GM10266 (cell line): ENCODE data around the gene ARHGEF16.

Experiments
- DNase-seq: peaks from one replicate; pipeline ENCODE4 v3.0.0; 2012; ENCODE audit errors: extremely low spot score
- TF ChIP-seq, protein P1 (sequence below): IDR thresholded peaks from 2 replicates; pipeline ENCODE4 v1.5.1; 2012; ENCODE audit warnings: mild to moderate bottlenecking, low read depth; ENCODE audit not compliant: control insufficient read depth, insufficient read depth; ENCODE audit errors: missing control alignments

Gene ARHGEF16

DNA sequence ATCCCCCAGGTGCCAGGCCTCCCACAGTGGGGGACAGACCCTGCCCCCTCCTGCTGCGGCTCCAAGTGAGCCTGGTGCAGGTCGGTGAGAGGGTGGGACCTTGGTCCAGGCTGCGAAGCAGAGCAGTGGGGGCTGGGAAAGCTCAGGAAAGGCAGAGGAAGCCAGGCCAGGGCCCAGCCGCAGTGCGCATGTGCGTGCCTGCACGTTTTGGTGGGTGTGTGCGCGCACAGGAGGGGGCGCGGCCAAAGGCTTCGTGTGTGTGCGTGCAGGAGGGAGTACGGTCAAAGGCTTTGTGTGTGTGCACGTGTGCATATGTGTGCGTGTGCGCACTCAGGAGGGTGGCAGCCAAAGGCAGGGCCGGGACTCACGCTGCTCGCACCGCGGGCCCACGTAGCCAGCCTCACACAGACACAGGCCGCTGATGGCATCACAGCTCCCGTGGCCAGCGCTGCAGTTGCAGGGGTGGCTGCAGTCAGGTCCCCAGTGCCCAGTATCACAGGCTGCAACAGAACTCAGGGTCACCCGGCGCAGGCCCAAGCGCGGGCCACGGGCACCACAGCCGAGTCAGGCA lies 45.9 kb downstream of the ARHGEF16 start:
- TF ChIP-seq, protein P1, sequence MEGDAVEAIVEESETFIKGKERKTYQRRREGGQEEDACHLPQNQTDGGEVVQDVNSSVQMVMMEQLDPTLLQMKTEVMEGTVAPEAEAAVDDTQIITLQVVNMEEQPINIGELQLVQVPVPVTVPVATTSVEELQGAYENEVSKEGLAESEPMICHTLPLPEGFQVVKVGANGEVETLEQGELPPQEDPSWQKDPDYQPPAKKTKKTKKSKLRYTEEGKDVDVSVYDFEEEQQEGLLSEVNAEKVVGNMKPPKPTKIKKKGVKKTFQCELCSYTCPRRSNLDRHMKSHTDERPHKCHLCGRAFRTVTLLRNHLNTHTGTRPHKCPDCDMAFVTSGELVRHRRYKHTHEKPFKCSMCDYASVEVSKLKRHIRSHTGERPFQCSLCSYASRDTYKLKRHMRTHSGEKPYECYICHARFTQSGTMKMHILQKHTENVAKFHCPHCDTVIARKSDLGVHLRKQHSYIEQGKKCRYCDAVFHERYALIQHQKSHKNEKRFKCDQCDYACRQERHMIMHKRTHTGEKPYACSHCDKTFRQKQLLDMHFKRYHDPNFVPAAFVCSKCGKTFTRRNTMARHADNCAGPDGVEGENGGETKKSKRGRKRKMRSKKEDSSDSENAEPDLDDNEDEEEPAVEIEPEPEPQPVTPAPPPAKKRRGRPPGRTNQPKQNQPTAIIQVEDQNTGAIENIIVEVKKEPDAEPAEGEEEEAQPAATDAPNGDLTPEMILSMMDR: no peak
- no peak for DNase-seq

DNA sequence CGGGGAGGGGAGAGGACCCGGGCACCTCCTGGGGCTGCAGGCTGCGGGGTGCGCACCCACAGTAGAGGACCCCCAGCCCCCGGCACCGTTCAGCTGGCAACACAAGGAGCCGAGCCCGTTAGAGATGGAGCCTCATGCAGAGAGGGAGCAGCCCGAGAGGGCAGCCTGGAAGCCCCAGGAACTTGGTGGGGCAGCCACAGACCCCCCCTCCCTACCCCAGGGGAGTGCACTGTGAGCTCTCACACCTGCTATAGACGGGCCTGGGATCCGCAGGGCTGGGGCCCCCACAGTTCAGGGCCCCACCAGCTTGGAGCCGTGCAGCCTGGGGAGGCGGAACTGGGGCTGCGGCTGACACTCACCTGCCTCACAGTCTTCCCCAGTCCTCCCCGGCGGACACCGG lies 47.0 kb downstream of the ARHGEF16 start:
- DNase-seq: no peak
- TF ChIP-seq, protein P1: no peak

DNA sequence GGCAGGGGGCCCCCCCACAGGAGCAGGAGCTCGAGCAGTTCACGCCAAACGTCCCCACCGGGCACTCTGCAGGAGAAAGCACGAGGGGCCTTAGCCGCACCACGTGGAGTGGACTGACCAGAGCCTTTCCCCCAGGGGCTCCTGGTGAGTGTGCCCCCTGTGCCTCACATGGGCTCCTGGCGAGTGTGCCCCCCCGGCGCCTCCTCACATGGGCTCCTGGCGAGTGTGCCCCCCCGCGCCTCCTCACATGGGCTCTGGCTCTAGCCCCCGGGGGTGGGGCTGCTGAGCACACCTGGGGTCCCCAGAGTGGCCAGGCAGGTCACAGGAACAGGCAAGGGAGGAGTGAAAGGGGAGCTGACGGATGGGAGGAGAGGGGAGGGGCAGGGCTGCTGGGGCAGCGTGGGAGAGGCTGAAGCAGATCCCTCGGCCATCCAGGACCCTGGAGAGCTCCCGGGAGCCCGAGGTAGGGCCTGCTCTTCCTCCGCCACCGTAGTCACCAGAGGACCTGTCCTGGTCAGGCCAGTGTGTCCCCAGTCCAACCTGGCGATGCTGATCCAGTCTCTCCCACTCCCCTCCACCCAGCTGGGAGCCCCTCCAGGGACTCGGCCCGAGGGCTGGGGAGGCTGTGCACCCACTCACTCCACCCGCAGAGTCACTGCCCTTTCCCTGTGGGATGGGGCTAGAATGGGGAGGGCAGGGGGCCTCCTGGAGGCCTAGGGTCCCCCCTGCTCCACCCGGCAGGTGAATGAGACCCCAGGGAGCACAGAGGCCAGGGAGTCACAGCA lies 47.6 kb downstream of the ARHGEF16 start:
- DNase-seq: peak; percentile 80
- TF ChIP-seq, protein P1: no peak

DNA sequence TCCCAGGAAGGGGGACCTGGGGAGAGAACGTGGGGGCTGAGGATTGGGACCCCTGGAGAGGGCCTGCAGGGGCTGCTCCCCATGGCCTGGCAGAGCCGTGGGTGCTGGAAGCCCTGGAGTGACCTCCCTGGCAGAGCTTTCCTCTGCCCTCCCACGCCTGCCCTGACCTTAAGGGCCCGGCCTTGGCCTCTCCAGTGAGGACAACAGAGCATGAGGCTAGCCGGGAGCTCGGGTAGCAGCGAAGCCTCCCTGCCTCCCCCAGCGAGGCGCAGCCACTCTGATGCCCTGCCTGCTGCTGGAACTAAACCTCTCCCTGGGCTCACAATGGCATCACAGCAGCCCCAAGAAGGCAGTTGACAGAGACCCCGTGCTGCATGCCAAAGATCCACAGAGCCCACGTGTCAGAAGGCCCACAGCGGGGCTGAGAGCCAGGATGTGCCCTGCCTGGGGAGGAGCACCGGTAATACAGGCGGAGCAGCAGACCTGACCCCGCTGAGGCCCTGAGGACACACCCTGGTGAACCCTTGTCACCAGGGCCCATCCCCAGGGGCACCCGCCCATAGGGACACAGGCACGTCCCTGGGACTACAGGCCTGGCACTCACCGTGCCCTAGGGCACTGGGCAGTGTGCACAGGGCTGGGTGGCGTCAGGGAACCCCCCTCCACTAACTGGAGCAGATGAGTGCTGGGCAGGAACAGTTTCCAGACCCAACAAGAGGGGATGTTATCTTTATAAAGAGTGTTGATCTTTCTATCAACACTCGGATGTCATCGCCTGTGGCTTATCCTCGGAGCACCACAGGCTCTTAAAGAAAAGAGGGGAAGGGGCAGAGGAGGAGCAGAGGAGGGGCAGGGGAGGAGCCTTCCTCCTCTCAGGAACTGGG lies 48.4 kb downstream of the ARHGEF16 start:
- TF ChIP-seq, protein P1: no peak
- DNase-seq: no peak

DNA sequence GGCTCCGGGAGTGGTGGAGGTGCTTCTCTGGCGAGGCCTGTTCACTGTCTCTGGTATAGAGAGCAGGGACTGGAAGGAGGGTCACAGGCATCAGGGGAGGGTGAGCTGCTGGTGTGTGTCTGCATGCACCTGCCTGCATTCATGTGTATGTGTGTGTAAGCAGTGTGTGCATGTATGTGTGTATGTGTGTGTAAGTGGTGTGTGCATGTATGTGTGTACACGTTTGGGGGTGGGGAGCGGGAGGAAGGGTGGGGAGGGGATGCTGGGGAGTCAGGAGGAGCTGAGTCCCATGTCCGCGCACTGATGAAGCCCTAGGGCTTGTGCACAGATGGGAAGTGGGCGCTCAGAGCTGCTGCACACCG lies 49.0 kb downstream of the ARHGEF16 start:
- TF ChIP-seq, protein P1: no peak
- DNase-seq: no peak

DNA sequence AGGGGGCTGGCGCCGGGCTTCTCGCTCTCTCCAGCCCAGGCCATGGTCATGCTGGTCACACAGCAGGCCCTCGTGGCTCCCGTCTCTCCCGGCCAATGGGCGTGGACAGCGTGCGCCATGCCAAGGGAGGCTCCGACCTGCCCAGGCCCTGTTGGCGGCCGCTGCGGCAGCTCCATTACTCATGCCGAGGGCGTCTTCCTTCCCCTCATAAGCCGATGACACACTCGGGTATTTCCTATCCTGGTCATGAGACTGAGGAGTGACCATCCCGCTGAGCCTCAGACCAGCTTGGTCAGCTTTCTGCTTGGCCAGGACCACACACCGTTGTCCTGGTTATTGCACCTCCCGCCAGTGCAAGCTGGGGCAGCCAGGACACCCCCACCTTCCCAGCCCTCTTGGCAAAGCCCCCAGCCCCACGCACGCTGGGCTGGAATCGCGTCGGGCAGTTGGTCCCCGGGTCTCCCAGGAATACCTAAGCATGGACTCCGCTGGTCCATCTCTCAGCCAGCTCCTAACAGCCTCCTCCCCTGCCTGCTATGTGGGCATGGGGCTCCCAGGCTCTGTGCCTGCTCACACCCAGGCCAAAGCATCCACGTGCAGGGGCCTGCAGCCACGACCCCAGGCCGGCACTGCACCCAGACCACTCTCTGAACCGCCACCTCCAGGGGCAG lies 49.8 kb downstream of the ARHGEF16 start:
- no peak for DNase-seq

More for the DNA sequence above, 49.8 kb downstream of the ARHGEF16 start:
- TF ChIP-seq, protein P1: no peak
